GM12878 (cell line): ENCODE measurements around the gene GPR108. TPM values are rescaled to one million over a fixed set of nuclear protein-coding genes. Genes with fewer than 3 reads are reported as not detected.

Experiments used
- CREM ChIP-seq: IDR thresholded peaks from 2 replicates; pipeline ENCODE4 v1.6.1; 2014; ENCODE audit warnings: antibody characterized with exemption, low read depth
- DPF2 ChIP-seq: fragments of 450-650 bp; IDR thresholded peaks from 2 replicates; pipeline ENCODE4 v1.6.1; 2017; ENCODE audit warnings: mild to moderate bottlenecking
- EED ChIP-seq: sonication (generic); IDR thresholded peaks from 2 replicates; pipeline ENCODE4 v1.6.1; 2016; ENCODE audit warnings: antibody characterized with exemption, low read depth
- FOXK2 ChIP-seq: fragments of 450-650 bp; IDR thresholded peaks from 2 replicates; pipeline ENCODE4 v1.6.1; 2017; ENCODE audit warnings: mild to moderate bottlenecking, moderate library complexity
- RBBP5 ChIP-seq: fragments of 200-600 bp; sonication (generic); conservative IDR thresholded peaks from 2 replicates; pipeline ENCODE4 v1.6.1; 2016
- SP1 ChIP-seq: IDR thresholded peaks from one replicate; pipeline ENCODE4 v1.6.1; 2011; ENCODE audit warnings: low read depth, low read length
- TAF1 ChIP-seq: IDR thresholded peaks from 2 replicates; pipeline ENCODE4 v1.6.1; 2011; ENCODE audit warnings: mild to moderate bottlenecking, low read depth, low read length, borderline replicate concordance
- ZNF274 ChIP-seq: IDR thresholded peaks from one replicate; pipeline ENCODE4 v1.8.0; 2011; ENCODE audit not compliant: insufficient read length, insufficient read depth
- polyA plus RNA-seq, 11 experiments: library from polyadenylated mRNA; depleted of rRNA in 4 of 11; unstranded in 6 of 11; stranded (reverse) in 5 of 11; fragments of >200 nt; fragmentation: Nextera tagmentation in 4 of 11; fragmentation: Illumina TruSeq in 1 of 11; extraction: Ambion mirVana in 4 of 11; extraction: Trizol in 1 of 11; gene quantifications; 1 replicate in 1 of 11; 2 replicates in 10 of 11; pipeline versions ENCODE4 v1.2.1 to v1.2.3, GENCODE V29; 2011 to 2016; ENCODE audit warnings: inconsistent platforms in 2 of 11, missing spikeins in 2 of 11, low read depth in 1 of 11
- total RNA-seq, 4 experiments: library from RNA; depleted of rRNA in 3 of 4; stranded (reverse); fragments of >200 nt in 3 of 4; fragmentation: Illumina TruSeq in 1 of 4; extraction: Trizol in 1 of 4; gene quantifications; 2 replicates each; pipeline versions ENCODE4 v1.2.1 to v1.2.3, GENCODE V29; 2013 to 2021
- TF ChIP-seq, protein P1 (sequence below): IDR thresholded peaks from 2 replicates; pipeline ENCODE4 v1.6.1; 2012; ENCODE audit warnings: improper control_type of control experiment, low read depth, low read length; ENCODE audit not compliant: insufficient replicate concordance
- TF ChIP-seq, protein P2 (sequence below): fragments of 150-350 bp; IDR thresholded peaks from 2 replicates; pipeline ENCODE4 v1.6.1; 2016; ENCODE audit warnings: low read depth, low read length
- TF ChIP-seq, protein P3 (sequence below): fragments of 450-650 bp; formaldehyde crosslinking; IDR thresholded peaks from 2 replicates; pipeline ENCODE4 v1.4.0; 2022; ENCODE audit warnings: mild to moderate bottlenecking, moderate library complexity

The GPR108 gene
- total and polyA plus RNA-seq, 10 of the 15 experiments (the other 5 are each of a cell fraction or from before 2014, with no cell fraction given): 4.4 to 87.2 (median 57.1) TPM

DNA sequence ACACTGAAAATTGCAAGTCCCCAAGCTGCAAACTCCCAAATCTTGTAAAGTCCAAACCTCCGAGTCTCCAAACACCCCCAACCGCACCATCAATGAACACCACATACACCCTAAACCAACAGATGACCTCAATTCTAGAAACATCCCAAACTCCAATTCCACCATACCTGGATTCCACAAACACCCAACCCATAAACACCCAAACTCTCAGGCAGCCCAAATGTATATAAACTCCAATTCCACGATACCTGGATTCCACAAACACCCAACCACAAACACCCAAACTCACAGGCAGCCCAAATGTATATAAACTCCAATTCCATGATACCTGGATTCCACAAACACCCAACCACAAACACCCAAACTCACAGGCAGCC is 17.4 kb downstream of the GPR108 start (continued):
- TF ChIP-seq, protein P1, sequence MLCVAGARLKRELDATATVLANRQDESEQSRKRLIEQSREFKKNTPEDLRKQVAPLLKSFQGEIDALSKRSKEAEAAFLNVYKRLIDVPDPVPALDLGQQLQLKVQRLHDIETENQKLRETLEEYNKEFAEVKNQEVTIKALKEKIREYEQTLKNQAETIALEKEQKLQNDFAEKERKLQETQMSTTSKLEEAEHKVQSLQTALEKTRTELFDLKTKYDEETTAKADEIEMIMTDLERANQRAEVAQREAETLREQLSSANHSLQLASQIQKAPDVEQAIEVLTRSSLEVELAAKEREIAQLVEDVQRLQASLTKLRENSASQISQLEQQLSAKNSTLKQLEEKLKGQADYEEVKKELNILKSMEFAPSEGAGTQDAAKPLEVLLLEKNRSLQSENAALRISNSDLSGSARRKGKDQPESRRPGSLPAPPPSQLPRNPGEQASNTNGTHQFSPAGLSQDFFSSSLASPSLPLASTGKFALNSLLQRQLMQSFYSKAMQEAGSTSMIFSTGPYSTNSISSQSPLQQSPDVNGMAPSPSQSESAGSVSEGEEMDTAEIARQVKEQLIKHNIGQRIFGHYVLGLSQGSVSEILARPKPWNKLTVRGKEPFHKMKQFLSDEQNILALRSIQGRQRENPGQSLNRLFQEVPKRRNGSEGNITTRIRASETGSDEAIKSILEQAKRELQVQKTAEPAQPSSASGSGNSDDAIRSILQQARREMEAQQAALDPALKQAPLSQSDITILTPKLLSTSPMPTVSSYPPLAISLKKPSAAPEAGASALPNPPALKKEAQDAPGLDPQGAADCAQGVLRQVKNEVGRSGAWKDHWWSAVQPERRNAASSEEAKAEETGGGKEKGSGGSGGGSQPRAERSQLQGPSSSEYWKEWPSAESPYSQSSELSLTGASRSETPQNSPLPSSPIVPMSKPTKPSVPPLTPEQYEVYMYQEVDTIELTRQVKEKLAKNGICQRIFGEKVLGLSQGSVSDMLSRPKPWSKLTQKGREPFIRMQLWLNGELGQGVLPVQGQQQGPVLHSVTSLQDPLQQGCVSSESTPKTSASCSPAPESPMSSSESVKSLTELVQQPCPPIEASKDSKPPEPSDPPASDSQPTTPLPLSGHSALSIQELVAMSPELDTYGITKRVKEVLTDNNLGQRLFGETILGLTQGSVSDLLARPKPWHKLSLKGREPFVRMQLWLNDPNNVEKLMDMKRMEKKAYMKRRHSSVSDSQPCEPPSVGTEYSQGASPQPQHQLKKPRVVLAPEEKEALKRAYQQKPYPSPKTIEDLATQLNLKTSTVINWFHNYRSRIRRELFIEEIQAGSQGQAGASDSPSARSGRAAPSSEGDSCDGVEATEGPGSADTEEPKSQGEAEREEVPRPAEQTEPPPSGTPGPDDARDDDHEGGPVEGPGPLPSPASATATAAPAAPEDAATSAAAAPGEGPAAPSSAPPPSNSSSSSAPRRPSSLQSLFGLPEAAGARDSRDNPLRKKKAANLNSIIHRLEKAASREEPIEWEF: no peak
- TF ChIP-seq DPF2 (no peak), SP1 (no peak), CREM (no peak), RBBP5 (no peak), TAF1 (no peak), FOXK2 (no peak), EED (no peak), ZNF274 (no peak)
- TF ChIP-seq, protein P2, sequence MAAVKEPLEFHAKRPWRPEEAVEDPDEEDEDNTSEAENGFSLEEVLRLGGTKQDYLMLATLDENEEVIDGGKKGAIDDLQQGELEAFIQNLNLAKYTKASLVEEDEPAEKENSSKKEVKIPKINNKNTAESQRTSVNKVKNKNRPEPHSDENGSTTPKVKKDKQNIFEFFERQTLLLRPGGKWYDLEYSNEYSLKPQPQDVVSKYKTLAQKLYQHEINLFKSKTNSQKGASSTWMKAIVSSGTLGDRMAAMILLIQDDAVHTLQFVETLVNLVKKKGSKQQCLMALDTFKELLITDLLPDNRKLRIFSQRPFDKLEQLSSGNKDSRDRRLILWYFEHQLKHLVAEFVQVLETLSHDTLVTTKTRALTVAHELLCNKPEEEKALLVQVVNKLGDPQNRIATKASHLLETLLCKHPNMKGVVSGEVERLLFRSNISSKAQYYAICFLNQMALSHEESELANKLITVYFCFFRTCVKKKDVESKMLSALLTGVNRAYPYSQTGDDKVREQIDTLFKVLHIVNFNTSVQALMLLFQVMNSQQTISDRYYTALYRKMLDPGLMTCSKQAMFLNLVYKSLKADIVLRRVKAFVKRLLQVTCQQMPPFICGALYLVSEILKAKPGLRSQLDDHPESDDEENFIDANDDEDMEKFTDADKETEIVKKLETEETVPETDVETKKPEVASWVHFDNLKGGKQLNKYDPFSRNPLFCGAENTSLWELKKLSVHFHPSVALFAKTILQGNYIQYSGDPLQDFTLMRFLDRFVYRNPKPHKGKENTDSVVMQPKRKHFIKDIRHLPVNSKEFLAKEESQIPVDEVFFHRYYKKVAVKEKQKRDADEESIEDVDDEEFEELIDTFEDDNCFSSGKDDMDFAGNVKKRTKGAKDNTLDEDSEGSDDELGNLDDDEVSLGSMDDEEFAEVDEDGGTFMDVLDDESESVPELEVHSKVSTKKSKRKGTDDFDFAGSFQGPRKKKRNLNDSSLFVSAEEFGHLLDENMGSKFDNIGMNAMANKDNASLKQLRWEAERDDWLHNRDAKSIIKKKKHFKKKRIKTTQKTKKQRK: no peak
- TF ChIP-seq, protein P3, sequence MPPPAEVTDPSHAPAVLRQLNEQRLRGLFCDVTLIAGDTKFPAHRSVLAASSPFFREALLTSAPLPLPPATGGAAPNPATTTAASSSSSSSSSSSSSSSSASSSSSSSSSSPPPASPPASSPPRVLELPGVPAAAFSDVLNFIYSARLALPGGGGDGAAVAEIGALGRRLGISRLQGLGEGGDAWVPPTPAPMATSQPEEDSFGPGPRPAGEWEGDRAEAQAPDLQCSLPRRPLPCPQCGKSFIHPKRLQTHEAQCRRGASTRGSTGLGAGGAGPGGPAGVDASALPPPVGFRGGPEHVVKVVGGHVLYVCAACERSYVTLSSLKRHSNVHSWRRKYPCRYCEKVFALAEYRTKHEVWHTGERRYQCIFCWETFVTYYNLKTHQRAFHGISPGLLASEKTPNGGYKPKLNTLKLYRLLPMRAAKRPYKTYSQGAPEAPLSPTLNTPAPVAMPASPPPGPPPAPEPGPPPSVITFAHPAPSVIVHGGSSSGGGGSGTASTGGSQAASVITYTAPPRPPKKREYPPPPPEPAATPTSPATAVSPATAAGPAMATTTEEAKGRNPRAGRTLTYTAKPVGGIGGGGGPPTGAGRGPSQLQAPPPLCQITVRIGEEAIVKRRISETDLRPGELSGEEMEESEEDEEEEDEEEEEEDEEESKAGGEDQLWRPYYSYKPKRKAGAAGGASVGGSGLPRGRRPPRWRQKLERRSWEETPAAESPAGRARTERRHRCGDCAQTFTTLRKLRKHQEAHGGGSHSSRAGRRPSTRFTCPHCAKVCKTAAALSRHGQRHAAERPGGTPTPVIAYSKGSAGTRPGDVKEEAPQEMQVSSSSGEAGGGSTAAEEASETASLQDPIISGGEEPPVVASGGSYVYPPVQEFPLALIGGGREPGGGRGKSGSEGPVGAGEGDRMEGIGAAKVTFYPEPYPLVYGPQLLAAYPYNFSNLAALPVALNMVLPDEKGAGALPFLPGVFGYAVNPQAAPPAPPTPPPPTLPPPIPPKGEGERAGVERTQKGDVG (CRISPR knock-in tag): no peak
